ENCODE results near the gene RAB30.
A peak's percentile ranks its signal among the peaks of the same experiment; 100 is the strongest.

The RAB30 gene

GRCh38 chr11:83071567-83072349 lies at the start of gene RAB30:
RAB30 (minus strand) TSS chr11:83071897; CDS start chr11:82997316, 74,581 bp downstream.
- DNase-seq (ENCODE audit: extremely low read depth, insufficient read length) = peak; percentile 90
- no peaks in the 10 kb centered on the region for H3K27me3 ChIP-seq (replicated peaks; ENCODE audit: control insufficient read depth, insufficient read depth, low read length)
- peaks cover 2% of the 10 kb centered on the region; the same call in 1 of the 2 replicates for H3K36me3 ChIP-seq (ENCODE audit: control insufficient read depth, insufficient read depth, low read length)
- peak within 1 kb of the TSS; percentile 83 for H3K4me3 ChIP-seq (replicated peaks; ENCODE audit: low read depth, low read length)
- TF ChIP-seq CTCF (IDR thresholded peaks at IDR 0.05; ENCODE audit: insufficient read depth, low read length, poor library complexity, severe bottlenecking) = no peak

- no peak for DNase-seq (ENCODE audit: extremely low read depth, insufficient read length)
- Histone ChIP-seq H3K4me3 (replicated peaks; ENCODE audit: low read depth, low read length) (no peak overlapping the region), H3K36me3 (ENCODE audit: control insufficient read depth, insufficient read depth, low read length) (no peaks in the 10 kb centered on the region), H3K27me3 (replicated peaks; ENCODE audit: control insufficient read depth, insufficient read depth, low read length) (no peaks in the 10 kb centered on the region)
- TF ChIP-seq CTCF (IDR thresholded peaks at IDR 0.05; ENCODE audit: insufficient read depth, low read length, poor library complexity, severe bottlenecking) = no peak
Measured at GRCh38 chr11:83120327-83120726, 48.6 kb upstream of the RAB30 start.

- no peaks in the 10 kb centered on the region for H3K36me3 ChIP-seq (ENCODE audit: control insufficient read depth, insufficient read depth, low read length)
- no peak for DNase-seq (ENCODE audit: extremely low read depth, insufficient read length)
- no peak overlapping the region for H3K4me3 ChIP-seq (replicated peaks; ENCODE audit: low read depth, low read length)
- no peak for TF ChIP-seq CTCF (IDR thresholded peaks at IDR 0.05; ENCODE audit: insufficient read depth, low read length, poor library complexity, severe bottlenecking)
- H3K27me3 ChIP-seq (replicated peaks; ENCODE audit: control insufficient read depth, insufficient read depth, low read length) = no peaks in the 10 kb centered on the region
Measured at GRCh38 chr11:83119216-83119615, 47.5 kb upstream of the RAB30 start.

- H3K36me3 ChIP-seq (ENCODE audit: control insufficient read depth, insufficient read depth, low read length) = no peaks in the 10 kb centered on the region
- no peaks in the 10 kb centered on the region for H3K27me3 ChIP-seq (replicated peaks; ENCODE audit: control insufficient read depth, insufficient read depth, low read length)
- DNase-seq (ENCODE audit: extremely low read depth, insufficient read length) = no peak
- TF ChIP-seq CTCF (IDR thresholded peaks at IDR 0.05; ENCODE audit: insufficient read depth, low read length, poor library complexity, severe bottlenecking) = no peak
- H3K4me3 ChIP-seq (replicated peaks; ENCODE audit: low read depth, low read length) = no peak overlapping the region
Measured at GRCh38 chr11:83118814-83119213, 47.1 kb upstream of the RAB30 start.

- Histone ChIP-seq H3K27me3 (replicated peaks; ENCODE audit: control insufficient read depth, insufficient read depth, low read length) (no peaks in the 10 kb centered on the region), H3K4me3 (replicated peaks; ENCODE audit: low read depth, low read length) (no peak overlapping the region), H3K36me3 (ENCODE audit: control insufficient read depth, insufficient read depth, low read length) (no peaks in the 10 kb centered on the region)
- TF ChIP-seq CTCF (IDR thresholded peaks at IDR 0.05; ENCODE audit: insufficient read depth, low read length, poor library complexity, severe bottlenecking) = no peak
- no peak for DNase-seq (ENCODE audit: extremely low read depth, insufficient read length)
Measured at GRCh38 chr11:83116015-83116641, 44.4 kb upstream of the RAB30 start.

All from GM06990 (cell line).